Hair follicle dermal papilla cell (primary cell): ENCODE data around the gene MIER3. TPM values are rescaled to one million over a fixed set of nuclear protein-coding genes. Genes with fewer than 3 reads are reported as not detected.

Experiments used
- total RNA-seq: library from RNA; depleted of rRNA; stranded (reverse); fragments of >200 nt; gene quantifications from 2 replicates; pipeline ENCODE4 v1.2.3, GENCODE V29; 2012

The MIER3 gene, protein sequence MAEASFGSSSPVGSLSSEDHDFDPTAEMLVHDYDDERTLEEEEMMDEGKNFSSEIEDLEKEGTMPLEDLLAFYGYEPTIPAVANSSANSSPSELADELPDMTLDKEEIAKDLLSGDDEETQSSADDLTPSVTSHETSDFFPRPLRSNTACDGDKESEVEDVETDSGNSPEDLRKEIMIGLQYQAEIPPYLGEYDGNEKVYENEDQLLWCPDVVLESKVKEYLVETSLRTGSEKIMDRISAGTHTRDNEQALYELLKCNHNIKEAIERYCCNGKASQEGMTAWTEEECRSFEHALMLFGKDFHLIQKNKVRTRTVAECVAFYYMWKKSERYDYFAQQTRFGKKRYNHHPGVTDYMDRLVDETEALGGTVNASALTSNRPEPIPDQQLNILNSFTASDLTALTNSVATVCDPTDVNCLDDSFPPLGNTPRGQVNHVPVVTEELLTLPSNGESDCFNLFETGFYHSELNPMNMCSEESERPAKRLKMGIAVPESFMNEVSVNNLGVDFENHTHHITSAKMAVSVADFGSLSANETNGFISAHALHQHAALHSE
- total RNA-seq: 19.0 and 21.6 TPM in 2 replicates

GRCh38 chr5:56951946-56952691, at the start of gene MIER3:
MIER3 (minus strand) TSS chr5:56952123; CDS start chr5:56952102, 21 bp downstream.

GRCh38 chr5:56909294-56910209, 42.4 kb downstream of the MIER3 start, which contains the start of gene SETD9:
SETD9 (plus strand) TSS chr5:56909596; CDS start chr5:56909646, 50 bp downstream.

Other genes starting within 250 kb of the MIER3 start
- 6.6 and 6.7 TPM in 2 replicates for gene MAP3K1, start 136.6 kb downstream of the MIER3 start, total RNA-seq
- gene SETD9, start 42.5 kb downstream of the MIER3 start, total RNA-seq: 10.4 and 14.3 TPM in 2 replicates
- 50.9 and 61.7 TPM in 2 replicates for gene GPBP1, start 221.9 kb upstream of the MIER3 start, total RNA-seq